CD4-positive, alpha-beta T cell (primary cell): Measurements from ENCODE around the gene DACT2. TPM values are rescaled to one million over a fixed set of nuclear protein-coding genes. Genes with fewer than 3 reads are reported as not detected.

Source experiments
- ATAC-seq: fragments of 200-7000 bp; cut with Tn5 transposase; one replicate; pipeline ENCODE4 v1.10.0; 2022; ENCODE audit warnings: mild to moderate bottlenecking; ENCODE audit not compliant: poor library complexity
- CTCF ChIA-PET: fragments of 350-600 bp; sonication (Branson Sonifier 250); formaldehyde crosslinking; loops from one replicate; lab custom pipeline; 2021; ENCODE audit warnings: antibody characterized with exemption, inconsistent platforms; lab: Charles Lee
- POLR2A ChIA-PET: fragments of 350-600 bp; sonication (Branson Sonifier 250); formaldehyde crosslinking; loops from one replicate; lab custom pipeline; 2021; ENCODE audit warnings: antibody characterized with exemption, inconsistent platforms; lab: Charles Lee
- DNase-seq, 14 experiments: peaks; one replicate each; pipeline ENCODE4 v3.0.0-alpha.2; 2013 to 2020; ENCODE audit warnings: mixed read lengths in 2 of 14
- H3K27ac ChIP-seq, 2 donors: one replicate each; pipeline versions ENCODE4 v1.5.1 to v1.7.0; 2013; ENCODE audit warnings: low read length in 2 of 2, low read depth in 1 of 2, mild to moderate bottlenecking in 1 of 2
- H3K27me3 ChIP-seq, 2 experiments: 1 replicate in 1 of 2; 2 replicates in 1 of 2; pipeline versions ENCODE4 v1.6.1 to v1.7.0; 2013; ENCODE audit warnings: low read length in 2 of 2, control low read depth in 1 of 2, mild to moderate bottlenecking in 1 of 2, moderate library complexity in 1 of 2; ENCODE audit not compliant: insufficient read depth in 2 of 2, control insufficient read depth in 1 of 2
- H3K36me3 ChIP-seq: one replicate; pipeline ENCODE4 v1.6.1; 2013; ENCODE audit warnings: low read length, control low read depth; ENCODE audit not compliant: insufficient read depth
- H3K4me1 ChIP-seq: one replicate; pipeline ENCODE4 v1.6.1; 2013; ENCODE audit warnings: low read length, control low read depth; ENCODE audit not compliant: insufficient read depth
- H3K4me3 ChIP-seq: one replicate; pipeline ENCODE4 v1.5.1; 2013; ENCODE audit warnings: mild to moderate bottlenecking, low read length, moderate library complexity
- H3K9me3 ChIP-seq, 2 experiments: 1 replicate in 1 of 2; 2 replicates in 1 of 2; pipeline versions ENCODE4 v1.6.1 to v1.7.0; 2013; ENCODE audit warnings: low read length in 2 of 2, mild to moderate bottlenecking in 2 of 2, control low read depth in 1 of 2, moderate library complexity in 1 of 2; ENCODE audit not compliant: control insufficient read depth in 1 of 2, insufficient read depth in 1 of 2
- H3K27ac Mint-ChIP-seq: one replicate; pipeline ENCODE4 v1.8.0; 2020; ENCODE audit warnings: mixed read lengths
- H3K27me3 Mint-ChIP-seq: one replicate; pipeline ENCODE4 v1.8.0; 2021; ENCODE audit warnings: mixed read lengths
- H3K36me3 Mint-ChIP-seq: one replicate; pipeline ENCODE4 v1.8.0; 2021; ENCODE audit warnings: low read depth, mixed read lengths
- H3K4me1 Mint-ChIP-seq: one replicate; pipeline ENCODE4 v1.8.0; 2021; ENCODE audit warnings: low read depth, mixed read lengths
- H3K4me3 Mint-ChIP-seq: one replicate; pipeline ENCODE4 v1.8.0; 2020; ENCODE audit warnings: mild to moderate bottlenecking, mixed read lengths
- H3K9me3 Mint-ChIP-seq: one replicate; pipeline ENCODE4 v1.8.0; 2020; ENCODE audit warnings: mixed read lengths
- CTCF ChIP-seq: fragments of 200-600 bp; IDR thresholded peaks from one replicate; pipeline ENCODE4 v1.8.0; 2022; ENCODE audit warnings: antibody characterized with exemption, mild to moderate bottlenecking
- intact Hi-C, 2 experiments: fragments of 100-400 bp; cut with DNase I in 1 of 2; cut with micrococcal nuclease in 1 of 2; formaldehyde crosslinking; loops; one replicate each; pipeline versions ENCODE4 v1.15.1 to v1.9.0; 2023 to 2025; cut with DNase I, micrococcal nuclease
- total RNA-seq, 174 experiments: library from RNA in 2 of 174; stranded (reverse) in 2 of 174; gene quantifications; one replicate each; pipeline ENCODE4 v1.2.3 and lab custom pipeline; 2021 to 2026

Gene DACT2
- total RNA-seq, 2 experiments from 2014 or later = not detected

GRCh38 chr6:168326294-168327261 is 7.0 kb upstream of the DACT2 start:
- ATAC-seq = no peak
- no peaks in the 10 kb centered on the region for H3K9me3 Mint-ChIP-seq
- no peaks in the 10 kb centered on the region for H3K36me3 ChIP-seq
- POLR2A ChIA-PET = no interaction called here
- H3K9me3 ChIP-seq = peaks cover 0 to 5% of the 10 kb centered on the region in 2 experiments
- DNase-seq = no peak
- no peak overlapping the region for H3K27ac Mint-ChIP-seq
- H3K27me3 ChIP-seq = peaks cover 2 to 12% of the 10 kb centered on the region in 2 experiments
- intact Hi-C loops = no loop called here
- no peaks in the 10 kb centered on the region for H3K4me1 Mint-ChIP-seq
- H3K27ac ChIP-seq = no peak overlapping the region
- no peaks in the 10 kb centered on the region for H3K4me1 ChIP-seq
- CTCF ChIA-PET = no interaction called here
- no peak overlapping the region for H3K4me3 ChIP-seq
- no peak for TF ChIP-seq CTCF
- H3K4me3 Mint-ChIP-seq = no peak overlapping the region
- H3K36me3 Mint-ChIP-seq = no peaks in the 10 kb centered on the region
- peaks cover 77% of the 10 kb centered on the region for H3K27me3 Mint-ChIP-seq

- H3K27me3 ChIP-seq = peaks cover 13 to 37% of the 10 kb centered on the region in 2 experiments
- Mint-ChIP-seq H3K27me3 (peaks cover 78% of the 10 kb centered on the region), H3K36me3 (no peaks in the 10 kb centered on the region)
These were observed 3.4 kb upstream of the DACT2 start for GRCh38 chr6:168322966-168323365.

GRCh38 chr6:168320634-168321033 is 1.1 kb upstream of the DACT2 start:
- no peaks in the 10 kb centered on the region for H3K4me1 Mint-ChIP-seq
- ATAC-seq = no peak
- ChIA-PET POLR2A (no interaction called here), CTCF (no interaction called here)
- no peak overlapping the region for H3K27ac ChIP-seq
- H3K27me3 ChIP-seq = peaks cover 14 to 35% of the 10 kb centered on the region in 2 experiments
- H3K27ac Mint-ChIP-seq = no peak overlapping the region
- intact Hi-C loops = no loop called here
- no peaks in the 10 kb centered on the region for H3K9me3 ChIP-seq
- no peaks in the 10 kb centered on the region for H3K4me1 ChIP-seq
- TF ChIP-seq CTCF = no peak
- no peak overlapping the region for H3K4me3 ChIP-seq
- DNase-seq = no peak
- H3K27me3 Mint-ChIP-seq = peaks cover 58% of the 10 kb centered on the region
- H3K36me3 Mint-ChIP-seq = no peaks in the 10 kb centered on the region
- no peak overlapping the region for H3K4me3 Mint-ChIP-seq
- no peaks in the 10 kb centered on the region for H3K36me3 ChIP-seq
- H3K9me3 Mint-ChIP-seq = no peaks in the 10 kb centered on the region

More at GRCh38 chr6:168322966-168323365, 3.4 kb upstream of the DACT2 start:
- no peaks in the 10 kb centered on the region for H3K9me3 Mint-ChIP-seq
- no peak for TF ChIP-seq CTCF
- Histone ChIP-seq H3K27ac (no peak overlapping the region), H3K36me3 (no peaks in the 10 kb centered on the region), H3K4me3 (no peak overlapping the region), H3K4me1 (no peaks in the 10 kb centered on the region), H3K9me3 (no peaks in the 10 kb centered on the region)
- ChIA-PET CTCF (no interaction called here), POLR2A (no interaction called here)
- DNase-seq = no peak
- H3K4me1 Mint-ChIP-seq = no peaks in the 10 kb centered on the region
- H3K27ac Mint-ChIP-seq = no peak overlapping the region
- no peak for ATAC-seq
- intact Hi-C loops = no loop called here
- H3K4me3 Mint-ChIP-seq = no peak overlapping the region
